Mammary epithelial cell (primary cell): Measurements from ENCODE around the gene GALNTL6.

Experiments
- CTCF ChIP-seq, 2 donors: IDR thresholded peaks in 1 of 2; conservative IDR thresholded peaks in 1 of 2; 2 replicates each; pipeline ENCODE4 v1.5.1; 2011 to 2012; ENCODE audit warnings: inconsistent platforms in 2 of 2, low read length in 2 of 2, mild to moderate bottlenecking in 2 of 2, control low read depth in 1 of 2, low read depth in 1 of 2; ENCODE audit not compliant: insufficient read depth in 1 of 2; ENCODE audit errors: extremely low read depth in 1 of 2
- EZH2 ChIP-seq: IDR thresholded peaks from 2 replicates; pipeline ENCODE4 v1.6.1; 2012; ENCODE audit warnings: low read length, inconsistent platforms, borderline replicate concordance

DNA sequence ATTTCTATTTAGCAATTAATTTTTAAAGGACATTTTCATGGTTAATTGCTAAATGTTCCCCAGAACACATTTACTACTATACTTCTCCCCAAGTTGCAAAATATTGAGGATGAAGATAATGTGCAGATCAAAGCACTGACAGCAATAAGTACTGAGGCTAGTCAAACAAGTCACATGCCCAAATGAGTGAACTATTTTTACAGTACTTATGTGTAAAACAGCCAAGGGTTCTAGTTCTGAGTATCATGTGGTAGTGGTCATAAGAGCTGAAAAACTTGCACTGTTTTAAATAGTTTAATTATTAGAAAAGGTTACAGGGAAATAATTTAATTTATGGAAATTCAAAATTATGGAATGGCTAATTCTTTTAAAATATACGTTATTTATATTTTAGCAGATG lies 3.8 kb downstream of the GALNTL6 start:
- TF ChIP-seq CTCF (conservative IDR thresholded peaks at IDR 0.05 in 1 of 2, IDR thresholded peaks at IDR 0.05 in 1 of 2; ENCODE audit: extremely low read depth in 1 of 2, insufficient read depth in 1 of 2, low read depth in 1 of 2, low read length in 2 of 2) (no peak), EZH2 (no peak)
